ENCODE measurements around the gene SLC25A26.
"Not testable (repeated sequence)": the region's sequence is repeated elsewhere in the genome, so short reads cannot be mapped to it uniquely, and the experiment has no call there.

Gene SLC25A26

DNA sequence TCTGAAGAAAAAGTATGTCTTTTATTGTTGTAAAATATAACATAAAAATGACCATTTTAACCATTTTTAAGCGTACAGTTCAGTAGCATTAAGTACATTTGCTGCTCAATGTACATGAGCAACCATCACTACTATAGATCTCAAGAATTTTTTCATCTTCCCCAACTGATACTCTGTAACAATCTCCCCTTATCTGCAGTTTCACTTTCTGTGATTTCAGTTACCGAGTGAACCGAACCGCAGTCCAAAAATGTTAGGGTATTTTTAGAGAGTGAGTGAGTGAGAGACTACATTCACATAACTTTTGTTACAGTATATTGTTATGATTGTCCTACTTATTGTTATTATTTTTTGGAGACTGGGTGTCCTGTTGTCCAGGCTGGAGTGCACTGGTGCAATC is 9.0 kb upstream of the SLC25A26 start:
- H3K4me3 ChIP-seq (ENCODE audit: low read depth, low read length) = no peak overlapping the region
- no peak for TF ChIP-seq CTCF (IDR thresholded peaks at IDR 0.05; ENCODE audit: insufficient read depth, low read length, missing control alignments)
- POLR2A ChIA-PET = no interaction called here
- CTCF ChIA-PET = interaction anchor here (2.2 kb wide), 1 partner anchor 16 kb away, joined by 7 read pairs; no protein-coding TSS in a partner anchor
- DNase-seq (ENCODE audit: low read depth, low spot score) = no peak

DNA sequence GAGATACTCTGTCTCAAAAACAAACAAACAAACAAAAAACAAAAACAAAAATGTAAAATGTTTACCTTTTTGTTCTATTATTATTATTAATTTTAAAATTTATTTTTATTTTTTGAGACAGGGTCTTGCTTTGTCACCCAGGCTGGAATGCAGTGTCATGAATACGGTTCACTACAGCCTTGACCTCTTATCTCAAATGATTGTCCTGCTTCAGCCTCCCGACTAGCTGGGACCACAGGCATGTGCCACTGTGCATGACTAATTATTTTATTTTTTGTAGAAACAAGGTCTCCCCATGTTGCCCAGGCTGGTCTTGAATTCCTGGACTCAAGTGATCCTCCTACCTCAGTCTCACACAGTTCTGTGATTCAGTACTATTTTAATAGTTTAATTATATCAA is 5.7 kb upstream of the SLC25A26 start:
- no peak for TF ChIP-seq CTCF (IDR thresholded peaks at IDR 0.05; ENCODE audit: insufficient read depth, low read length, missing control alignments)
- CTCF ChIA-PET = no interaction called here

GRCh38 chr3:66220066-66220465 is 735 bp upstream of the SLC25A26 start:
- CTCF ChIA-PET = interaction anchor here (1.4 kb wide), 1 partner anchor 1689 kb away, joined by 5 read pairs; no protein-coding TSS in a partner anchor
- no peak for DNase-seq (ENCODE audit: low read depth, low spot score)
- no peak for TF ChIP-seq CTCF (IDR thresholded peaks at IDR 0.05; ENCODE audit: insufficient read depth, low read length, missing control alignments)
- peak overlapping the region; percentile 80 for H3K4me3 ChIP-seq (ENCODE audit: low read depth, low read length)
- POLR2A ChIA-PET = no interaction called here

More for the DNA sequence above, 5.7 kb upstream of the SLC25A26 start:
- DNase-seq (ENCODE audit: low read depth, low spot score) = no peak
- POLR2A ChIA-PET = no interaction called here
- H3K4me3 ChIP-seq (ENCODE audit: low read depth, low read length) = no peak overlapping the region

DNA sequence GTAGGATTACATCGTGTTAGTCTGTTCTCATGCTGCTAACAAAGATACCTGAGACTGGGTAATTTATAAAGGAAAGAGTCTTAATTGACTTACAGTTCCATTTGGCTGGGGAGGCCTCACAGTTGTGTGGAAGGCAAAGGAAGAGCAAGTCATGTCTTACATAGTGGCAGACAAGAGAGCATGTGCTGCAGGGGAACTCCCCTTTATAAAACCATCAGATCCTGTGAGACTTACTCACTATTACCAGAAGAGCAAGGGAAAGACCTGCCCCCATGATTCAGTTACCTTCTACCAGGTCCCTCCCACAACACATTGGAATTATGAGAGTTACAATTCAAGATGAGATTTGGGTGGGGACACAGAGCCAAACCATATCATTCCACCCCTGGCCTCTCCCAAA is 3.4 kb downstream of the SLC25A26 start:
- TF ChIP-seq CTCF (IDR thresholded peaks at IDR 0.05; ENCODE audit: insufficient read depth, low read length, missing control alignments) = no peak
- POLR2A ChIA-PET = no interaction called here
- CTCF ChIA-PET = no interaction called here
- H3K4me3 ChIP-seq (ENCODE audit: low read depth, low read length) = no peak overlapping the region
- no peak for DNase-seq (ENCODE audit: low read depth, low spot score)

GRCh38 chr3:66226093-66226492 is 5.3 kb downstream of the SLC25A26 start:
- CTCF ChIA-PET; H3K4me3 ChIP-seq (ENCODE audit: low read depth, low read length); DNase-seq (ENCODE audit: low read depth, low spot score); POLR2A ChIA-PET: not testable (repeated sequence)

DNA sequence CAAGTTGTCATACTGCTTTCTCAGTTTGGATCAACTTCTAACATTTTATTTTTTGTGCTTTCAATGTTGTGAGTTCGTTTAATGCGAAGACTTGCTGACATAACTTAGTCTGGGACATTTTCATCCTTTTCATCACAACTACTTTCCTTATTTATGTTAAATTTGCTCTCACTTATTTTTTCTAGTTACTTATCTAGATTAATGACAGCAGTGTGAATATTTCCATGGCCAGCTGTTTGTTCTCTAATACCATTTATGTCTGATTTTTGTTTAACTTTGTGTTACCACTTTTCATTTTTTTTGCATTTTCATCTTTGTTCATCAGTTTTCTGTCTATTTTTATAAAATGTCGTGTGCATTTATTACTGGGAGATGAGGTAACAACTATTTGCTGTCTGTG is 6.2 kb downstream of the SLC25A26 start:
- H3K4me3 ChIP-seq (ENCODE audit: low read depth, low read length) = no peak overlapping the region
- ChIA-PET CTCF (no interaction called here), POLR2A (no interaction called here)
- no peak for TF ChIP-seq CTCF (IDR thresholded peaks at IDR 0.05; ENCODE audit: insufficient read depth, low read length, missing control alignments)
- no peak for DNase-seq (ENCODE audit: low read depth, low spot score)

GRCh38 chr3:66227915-66228314 is 7.1 kb downstream of the SLC25A26 start:
- no peak overlapping the region for H3K4me3 ChIP-seq (ENCODE audit: low read depth, low read length)
- no peak for TF ChIP-seq CTCF (IDR thresholded peaks at IDR 0.05; ENCODE audit: insufficient read depth, low read length, missing control alignments)
- ChIA-PET CTCF (no interaction called here), POLR2A (no interaction called here)
- no peak for DNase-seq (ENCODE audit: low read depth, low spot score)
